CD14-positive monocyte (primary cell): ENCODE data around the gene RNF220. TPM values are rescaled to one million over a fixed set of nuclear protein-coding genes. Genes with fewer than 3 reads are reported as not detected.

Experiments used
- DNase-seq, 3 donors: peaks; one replicate each; pipeline ENCODE4 v3.0.0-alpha.2; 2011 to 2022
- H2AFZ ChIP-seq: 2 replicates; pipeline ENCODE4 v1.6.0; 2012; ENCODE audit warnings: mild to moderate bottlenecking, low read depth, low read length, inconsistent platforms; ENCODE audit not compliant: insufficient read depth, poor library complexity, severe bottlenecking
- H3K27ac ChIP-seq, 2 donors: 1 replicate in 1 of 2; 2 replicates in 1 of 2; pipeline ENCODE4 v1.5.1; 2012 to 2013; ENCODE audit warnings: low read length in 2 of 2, control low read depth in 1 of 2, inconsistent platforms in 1 of 2, low read depth in 1 of 2, mild to moderate bottlenecking in 1 of 2
- H3K27me3 ChIP-seq, 2 donors: one replicate each; pipeline versions ENCODE4 v1.6.0 to v1.6.1; 2011 to 2013; ENCODE audit warnings: low read length in 2 of 2; ENCODE audit not compliant: control insufficient read depth in 2 of 2, insufficient read depth in 2 of 2
- H3K36me3 ChIP-seq, 2 donors: replicated peaks in 1 of 2; 1 replicate in 1 of 2; 2 replicates in 1 of 2; pipeline versions ENCODE4 v1.5.1 to v1.6.1; 2012 to 2013; ENCODE audit warnings: low read length in 2 of 2, control low read depth in 1 of 2, inconsistent platforms in 1 of 2, mild to moderate bottlenecking in 1 of 2; ENCODE audit not compliant: insufficient read depth in 2 of 2, control insufficient read depth in 1 of 2
- H3K4me1 ChIP-seq, 2 donors: 1 replicate in 1 of 2; 2 replicates in 1 of 2; pipeline versions ENCODE4 v1.5.1 to v1.6.1; 2012 to 2013; ENCODE audit warnings: low read length in 2 of 2, control low read depth in 1 of 2, inconsistent platforms in 1 of 2, mild to moderate bottlenecking in 1 of 2, moderate library complexity in 1 of 2; ENCODE audit not compliant: insufficient read depth in 2 of 2, control insufficient read depth in 1 of 2
- H3K4me2 ChIP-seq: replicated peaks from 2 replicates; pipeline ENCODE3; 2012; ENCODE audit warnings: low read length, moderate library complexity, mild to moderate bottlenecking; ENCODE audit not compliant: poor library complexity, severe bottlenecking; ENCODE audit errors: extremely low read depth
- H3K4me3 ChIP-seq, 3 experiments: fragments of 200-600 bp in 1 of 3; sonication (generic) in 1 of 3; replicated peaks in 1 of 3; 1 replicate in 2 of 3; 2 replicates in 1 of 3; pipeline ENCODE4 v1.5.1; 2011 to 2013; ENCODE audit warnings: low read length in 3 of 3, mild to moderate bottlenecking in 3 of 3, control low read depth in 2 of 3, low read depth in 2 of 3, inconsistent platforms in 1 of 3, moderate library complexity in 1 of 3
- H3K79me2 ChIP-seq: 2 replicates; pipeline ENCODE4 v1.6.0; 2012; ENCODE audit warnings: mild to moderate bottlenecking, control low read depth, inconsistent platforms, low read length, moderate library complexity; ENCODE audit not compliant: insufficient read depth
- H3K9ac ChIP-seq: 2 replicates; pipeline ENCODE4 v1.6.0; 2017; ENCODE audit warnings: low read length, mild to moderate bottlenecking; ENCODE audit not compliant: insufficient read depth, poor library complexity, severe bottlenecking
- H3K9me3 ChIP-seq, 2 donors: replicated peaks in 1 of 2; 1 replicate in 1 of 2; 2 replicates in 1 of 2; pipeline versions ENCODE4 v1.5.1 to v1.6.1; 2012 to 2013; ENCODE audit warnings: low read length in 2 of 2, control low read depth in 1 of 2; ENCODE audit not compliant: control insufficient read depth in 1 of 2, insufficient read depth in 1 of 2
- H4K20me1 ChIP-seq: 2 replicates; pipeline ENCODE4 v1.6.0; 2012; ENCODE audit warnings: mild to moderate bottlenecking, low read length, control low read depth, moderate library complexity; ENCODE audit not compliant: insufficient read depth
- H3K27ac Mint-ChIP-seq, 7 donors: one replicate each; pipeline ENCODE4 v1.8.0; 2020; ENCODE audit warnings: mild to moderate bottlenecking in 7 of 7, mixed read lengths in 7 of 7, moderate library complexity in 6 of 7, inconsistent platforms in 2 of 7
- H3K27me3 Mint-ChIP-seq, 3 donors: one replicate each; pipeline ENCODE4 v1.8.0; 2021 to 2022; ENCODE audit warnings: low read depth in 3 of 3, mild to moderate bottlenecking in 3 of 3, mixed read lengths in 3 of 3, moderate library complexity in 3 of 3, inconsistent platforms in 1 of 3
- H3K36me3 Mint-ChIP-seq, 2 donors: one replicate each; pipeline ENCODE4 v1.8.0; 2020; ENCODE audit warnings: mixed read lengths in 2 of 2, inconsistent platforms in 1 of 2, mild to moderate bottlenecking in 1 of 2
- H3K4me1 Mint-ChIP-seq: one replicate; pipeline ENCODE4 v1.8.0; 2020; ENCODE audit warnings: mild to moderate bottlenecking, mixed read lengths
- H3K4me3 Mint-ChIP-seq, 2 donors: one replicate each; pipeline ENCODE4 v1.8.0; 2020; ENCODE audit warnings: mild to moderate bottlenecking in 2 of 2, mixed read lengths in 2 of 2, moderate library complexity in 1 of 2
- H3K9me3 Mint-ChIP-seq, 7 donors: one replicate each; pipeline ENCODE4 v1.8.0; 2020 to 2022; ENCODE audit warnings: mixed read lengths in 7 of 7, mild to moderate bottlenecking in 6 of 7, moderate library complexity in 6 of 7, inconsistent platforms in 2 of 7
- CTCF ChIP-seq: fragments of 200-600 bp; IDR thresholded peaks from one replicate; pipeline ENCODE4 v1.8.0; 2022; ENCODE audit warnings: antibody characterized with exemption, mild to moderate bottlenecking
- WGBS: methylation state at CpG from one replicate; pipeline ENCODE4 v1.1.5; 2013; ENCODE audit warnings: missing lambda C conversion rate; ENCODE audit not compliant: insufficient coverage; 5-methylcytosine and 5-hydroxymethylcytosine counted together
- intact Hi-C, 2 donors: fragments of 100-400 bp; cut with micrococcal nuclease; formaldehyde crosslinking; loops; one replicate each; pipeline versions ENCODE4 v1.15.0 to v1.15.1; 2023
- polyA plus RNA-seq, 3 donors: library from polyadenylated mRNA; depleted of rRNA in 1 of 3; unstranded in 2 of 3; stranded (reverse) in 1 of 3; fragments of 300-500 nt in 2 of 3; fragments of >200 nt in 1 of 3; fragmentation: Illumina TruSeq in 2 of 3; gene quantifications; 1 replicate in 2 of 3; 2 replicates in 1 of 3; pipeline ENCODE4 v1.2.3, GENCODE V29; 2012 to 2021

Gene RNF220
- polyA plus RNA-seq, 3 donors = 39.4 to 133 (median 49.4) TPM

- Mint-ChIP-seq H3K36me3 (peaks cover 82 to 85% of the 10 kb centered on the region in 2 donors), H3K4me1 (no peaks in the 10 kb centered on the region), H3K4me3 (no peak overlapping the region), H3K27me3 (peaks cover 0 to 2% (median 0%) of the 10 kb centered on the region in 3 donors), H3K9me3 (no peaks in the 10 kb centered on the region), H3K27ac (peak overlapping the region in 1 of 7 donors; percentile 7)
- H3K4me1 ChIP-seq = no peaks in the 10 kb centered on the region
- H4K20me1 ChIP-seq = peaks cover 79% of the 10 kb centered on the region
- peaks cover 78 to 86% of the 10 kb centered on the region in 2 donors for H3K36me3 ChIP-seq
- 95% methylated on average over 11 of the region's 13 CpGs for WGBS
- H3K27ac ChIP-seq = no peak overlapping the region
- no peak for TF ChIP-seq CTCF
- no peak overlapping the region for H3K4me3 ChIP-seq
- H3K27me3 ChIP-seq = no peaks in the 10 kb centered on the region
- H3K4me2 ChIP-seq = no peak overlapping the region
- peaks cover 5% of the 10 kb centered on the region for H3K79me2 ChIP-seq
- no peak for DNase-seq
- H2AFZ ChIP-seq = no peak overlapping the region
- no peak overlapping the region for H3K9ac ChIP-seq
- no peaks in the 10 kb centered on the region for H3K9me3 ChIP-seq
- intact Hi-C loops = no loop called here
These were observed 243.6 kb downstream of the RNF220 start for GRCh38 chr1:44648529-44649250.

- no peak overlapping the region for H3K27ac Mint-ChIP-seq
- H3K9me3 Mint-ChIP-seq = no peaks in the 10 kb centered on the region
- no peak overlapping the region for H3K9ac ChIP-seq
- H4K20me1 ChIP-seq = peaks cover 68% of the 10 kb centered on the region
- no peaks in the 10 kb centered on the region for H3K79me2 ChIP-seq
- no peak for DNase-seq
- H3K27me3 ChIP-seq = no peaks in the 10 kb centered on the region
- no peak overlapping the region for H2AFZ ChIP-seq
- no peak overlapping the region for H3K4me3 Mint-ChIP-seq
- H3K4me1 ChIP-seq = no peaks in the 10 kb centered on the region
- no peaks in the 10 kb centered on the region for H3K4me1 Mint-ChIP-seq
- TF ChIP-seq CTCF = no peak
- 95% methylated on average over 7 of the region's 13 CpGs for WGBS
- peaks cover 0 to 2% (median 0%) of the 10 kb centered on the region in 3 donors for H3K27me3 Mint-ChIP-seq
- intact Hi-C loops = loop anchor here (5.0 kb wide), 2 partner anchors 267 to 272 kb away; no protein-coding TSS in a partner anchor
- H3K4me3 ChIP-seq = no peak overlapping the region
- no peak overlapping the region for H3K27ac ChIP-seq
- no peak overlapping the region for H3K4me2 ChIP-seq
- peaks cover 80 to 82% of the 10 kb centered on the region in 2 donors for H3K36me3 Mint-ChIP-seq
- H3K9me3 ChIP-seq = no peaks in the 10 kb centered on the region
- peaks cover 70 to 83% of the 10 kb centered on the region in 2 donors for H3K36me3 ChIP-seq
These were observed 244.7 kb downstream of the RNF220 start for GRCh38 chr1:44649788-44650158.
